GM12892 (cell line): ENCODE data around the gene LY6G5B.

ENCODE experiments used
- POLR2A ChIP-seq: IDR thresholded peaks from 2 replicates; pipeline ENCODE4 v1.6.1; 2011; ENCODE audit warnings: low read depth, low read length, control low read depth
- POLR2AphosphoS5 ChIP-seq: IDR thresholded peaks from 2 replicates; pipeline ENCODE4 v1.6.1; 2011; ENCODE audit warnings: low read depth, low read length, control low read depth
- TAF1 ChIP-seq: IDR thresholded peaks from 2 replicates; pipeline ENCODE4 v1.6.1; 2011; ENCODE audit warnings: low read depth, mild to moderate bottlenecking, control low read depth, low read length, borderline replicate concordance

GRCh38 chr6:31706599-31706998 lies 36.8 kb downstream of the LY6G5B start, which contains the start of gene LY6G6F:
- TF ChIP-seq POLR2A (no peak), POLR2AphosphoS5 (no peak), TAF1 (no peak)
